Esophagus muscularis mucosa (tissue), 3 donors: Measurements from ENCODE around the gene ZSWIM5.

Source experiments
- POLR2A ChIP-seq: fragments of 450-650 bp; IDR thresholded peaks from one replicate; pipeline ENCODE4 v1.6.1; 2017; ENCODE audit warnings: antibody characterized with exemption, moderate library complexity, mild to moderate bottlenecking, low read depth
- POLR2AphosphoS5 ChIP-seq, 2 donors: sonication (generic); formaldehyde crosslinking; IDR thresholded peaks; one replicate each; pipeline ENCODE4 v1.6.1; 2017; ENCODE audit warnings: antibody characterized with exemption in 2 of 2
- TF ChIP-seq, protein P1 (sequence below), 3 experiments: fragments of 200-600 bp in 2 of 3; fragments of 450-650 bp in 1 of 3; sonication (generic) in 2 of 3; IDR thresholded peaks; one replicate each; pipeline ENCODE4 v1.5.1; 2017 to 2019; ENCODE audit warnings: antibody characterized with exemption in 3 of 3, mild to moderate bottlenecking in 2 of 3, moderate library complexity in 1 of 3

DNA sequence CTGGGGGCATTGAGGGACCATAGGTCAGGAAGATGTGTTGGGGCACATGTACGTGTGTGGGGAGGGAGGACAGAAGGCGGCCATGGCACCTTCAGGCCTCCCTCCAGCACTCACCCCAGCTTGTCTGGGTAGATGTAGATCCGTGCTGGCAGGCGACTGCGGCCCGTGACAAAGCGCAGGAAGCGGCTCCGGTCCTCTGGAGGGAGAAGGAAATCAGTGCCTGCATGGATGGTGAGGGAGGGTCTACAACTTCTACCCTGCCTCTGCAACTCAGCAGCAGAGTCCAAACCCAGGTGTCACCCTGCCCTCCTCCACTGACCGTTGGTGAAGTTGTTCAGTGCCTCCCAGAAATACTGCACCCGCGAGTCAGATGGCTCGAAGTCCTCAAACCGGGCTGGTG, 202.7 kb downstream of the ZSWIM5 start:
- TF ChIP-seq POLR2A, result no peak
- TF ChIP-seq, protein P1, sequence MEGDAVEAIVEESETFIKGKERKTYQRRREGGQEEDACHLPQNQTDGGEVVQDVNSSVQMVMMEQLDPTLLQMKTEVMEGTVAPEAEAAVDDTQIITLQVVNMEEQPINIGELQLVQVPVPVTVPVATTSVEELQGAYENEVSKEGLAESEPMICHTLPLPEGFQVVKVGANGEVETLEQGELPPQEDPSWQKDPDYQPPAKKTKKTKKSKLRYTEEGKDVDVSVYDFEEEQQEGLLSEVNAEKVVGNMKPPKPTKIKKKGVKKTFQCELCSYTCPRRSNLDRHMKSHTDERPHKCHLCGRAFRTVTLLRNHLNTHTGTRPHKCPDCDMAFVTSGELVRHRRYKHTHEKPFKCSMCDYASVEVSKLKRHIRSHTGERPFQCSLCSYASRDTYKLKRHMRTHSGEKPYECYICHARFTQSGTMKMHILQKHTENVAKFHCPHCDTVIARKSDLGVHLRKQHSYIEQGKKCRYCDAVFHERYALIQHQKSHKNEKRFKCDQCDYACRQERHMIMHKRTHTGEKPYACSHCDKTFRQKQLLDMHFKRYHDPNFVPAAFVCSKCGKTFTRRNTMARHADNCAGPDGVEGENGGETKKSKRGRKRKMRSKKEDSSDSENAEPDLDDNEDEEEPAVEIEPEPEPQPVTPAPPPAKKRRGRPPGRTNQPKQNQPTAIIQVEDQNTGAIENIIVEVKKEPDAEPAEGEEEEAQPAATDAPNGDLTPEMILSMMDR (IDR thresholded peaks at IDR 0.05), result no peak
- no peak for TF ChIP-seq POLR2AphosphoS5 (IDR thresholded peaks at IDR 0.05)
